GM18526 (cell line): ENCODE results near the gene THRAP3.

Experiments used
- POLR2A ChIP-seq: IDR thresholded peaks from 3 replicates; pipeline ENCODE4 v1.6.1; 2011; ENCODE audit not compliant: insufficient read length; ENCODE audit errors: extremely low read depth

THRAP3 gene

GRCh38 chr1:36225283-36225899, 1.1 kb downstream of the THRAP3 start:
- TF ChIP-seq POLR2A = no peak

- TF ChIP-seq POLR2A = no peak
Measured at GRCh38 chr1:36231191-36231590, 6.9 kb downstream of the THRAP3 start.

- no peak for TF ChIP-seq POLR2A
Measured at GRCh38 chr1:36232212-36233095, 8.2 kb downstream of the THRAP3 start.

- no peak for TF ChIP-seq POLR2A
Measured at GRCh38 chr1:36236302-36236701, 12.1 kb downstream of the THRAP3 start.

GRCh38 chr1:36238433-36238832, 14.2 kb downstream of the THRAP3 start:
- no peak for TF ChIP-seq POLR2A

- no peak for TF ChIP-seq POLR2A
Measured at GRCh38 chr1:36239941-36240637, 15.8 kb downstream of the THRAP3 start.

GRCh38 chr1:36247538-36247937, 23.3 kb downstream of the THRAP3 start:
- no peak for TF ChIP-seq POLR2A

GRCh38 chr1:36248250-36248894, 24.1 kb downstream of the THRAP3 start:
- TF ChIP-seq POLR2A = no peak

GRCh38 chr1:36251794-36252481, 27.7 kb downstream of the THRAP3 start:
- no peak for TF ChIP-seq POLR2A

GRCh38 chr1:36253161-36253862, 29.1 kb downstream of the THRAP3 start:
- TF ChIP-seq POLR2A = no peak

GRCh38 chr1:36256558-36257374, 32.5 kb downstream of the THRAP3 start:
- TF ChIP-seq POLR2A = no peak

- no peak for TF ChIP-seq POLR2A
Measured at GRCh38 chr1:36257375-36257767, 33.1 kb downstream of the THRAP3 start.

GRCh38 chr1:36258960-36259344, 34.7 kb downstream of the THRAP3 start:
- TF ChIP-seq POLR2A = no peak

- TF ChIP-seq POLR2A = no peak
Measured at GRCh38 chr1:36268981-36269380, 44.7 kb downstream of the THRAP3 start.

- TF ChIP-seq POLR2A = no peak
Measured at GRCh38 chr1:36269408-36269838, 45.2 kb downstream of the THRAP3 start.
